ENCODE measurements around the gene GGA1.
"Not testable (repeated sequence)": the region's sequence is repeated elsewhere in the genome, so short reads cannot be mapped to it uniquely, and the experiment has no call there.

The GGA1 gene

DNA sequence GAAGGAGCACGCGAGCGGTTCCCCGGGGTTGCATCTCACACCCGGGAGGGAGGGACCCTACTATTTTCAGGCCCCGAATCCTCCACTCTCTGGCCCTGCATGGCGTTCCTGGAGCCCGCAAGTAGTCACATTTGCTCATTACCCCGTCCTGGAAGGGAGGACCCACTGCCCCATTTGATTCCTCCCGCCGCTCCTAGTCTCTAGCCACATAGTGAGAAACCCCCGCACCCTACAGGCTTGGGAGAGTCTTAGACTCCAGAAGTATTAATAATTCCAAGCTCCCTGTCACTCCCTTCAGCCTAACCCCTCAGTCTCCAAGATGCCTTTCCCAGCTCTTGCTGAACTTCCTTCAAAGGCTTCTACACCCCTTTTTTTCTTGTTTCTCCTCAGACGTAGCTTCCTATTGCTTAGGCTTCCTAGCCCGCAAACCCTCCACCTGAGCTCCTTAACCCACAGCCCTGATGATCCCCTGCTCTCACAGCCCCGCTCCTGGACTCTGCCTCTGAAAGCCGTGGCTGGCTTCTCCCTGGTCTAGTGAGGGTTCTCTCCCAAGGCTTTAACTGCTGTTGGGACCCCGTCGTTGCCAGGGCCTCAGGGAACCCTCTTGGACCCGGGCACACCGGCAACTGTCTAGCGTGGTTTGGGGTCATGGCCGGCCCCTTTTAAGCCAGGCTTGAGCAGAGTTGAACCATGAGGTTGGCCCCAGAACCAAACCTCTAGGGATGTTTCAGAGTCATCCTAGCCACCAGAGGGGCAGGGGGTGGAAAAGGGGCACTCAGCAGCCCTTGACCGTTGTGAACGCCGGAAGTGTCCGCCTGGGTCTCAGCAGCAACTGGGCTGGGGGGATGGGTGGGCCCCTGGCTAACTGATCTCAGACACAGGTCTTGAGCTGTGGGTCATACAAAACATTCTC, 862 bp downstream of the GGA1 start:
- DNase-seq (ENCODE audit: low read depth): no peak

DNA sequence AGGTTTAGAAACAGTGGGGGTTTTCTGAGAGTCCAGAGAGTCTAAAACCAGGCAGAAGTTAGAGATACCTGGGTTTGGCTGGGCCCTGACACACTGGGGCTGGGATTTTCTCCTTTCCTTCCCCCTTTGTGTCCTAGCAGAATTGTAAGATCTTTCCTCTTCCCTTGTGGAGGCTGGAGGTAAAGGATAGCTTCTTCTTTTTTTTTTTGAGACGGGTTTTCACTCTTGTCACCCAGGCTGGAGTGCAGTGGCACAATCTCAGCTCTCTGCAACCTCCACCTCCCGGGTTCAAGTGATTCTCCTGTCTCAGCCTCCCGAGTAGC, 1.5 kb downstream of the GGA1 start:
- DNase-seq (ENCODE audit: low read depth): not testable (repeated sequence)

GRCh38 chr22:37610480-37611129, 2.0 kb downstream of the GGA1 start:
- DNase-seq (ENCODE audit: low read depth): no peak

GRCh38 chr22:37611207-37611606, 2.6 kb downstream of the GGA1 start:
- DNase-seq (ENCODE audit: low read depth): no peak

- DNase-seq (ENCODE audit: low read depth): no peak
Measured at GRCh38 chr22:37616201-37617083, 7.8 kb downstream of the GGA1 start.

DNA sequence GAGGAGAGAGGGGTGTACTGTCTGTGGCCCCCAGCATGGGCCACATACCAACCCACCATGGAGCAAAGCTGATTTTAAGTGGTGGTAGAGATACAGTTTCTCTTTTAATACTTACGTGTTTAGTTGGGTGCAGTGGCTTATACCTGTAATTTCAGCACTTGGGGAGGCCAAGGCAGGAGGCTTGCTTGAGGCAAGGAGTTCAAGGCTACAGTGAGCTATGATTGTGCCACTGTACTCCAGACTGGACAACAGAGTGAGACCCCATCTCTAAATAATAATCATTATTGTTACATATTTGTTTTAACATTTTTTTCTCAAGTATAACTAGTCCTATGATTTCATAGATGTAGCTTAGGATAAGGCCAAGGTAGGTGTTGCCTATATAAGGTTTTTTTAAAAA, 8.8 kb downstream of the GGA1 start:
- no peak for DNase-seq (ENCODE audit: low read depth)

GRCh38 chr22:37618072-37618656, 9.5 kb downstream of the GGA1 start:
- no peak for DNase-seq (ENCODE audit: low read depth)

DNA sequence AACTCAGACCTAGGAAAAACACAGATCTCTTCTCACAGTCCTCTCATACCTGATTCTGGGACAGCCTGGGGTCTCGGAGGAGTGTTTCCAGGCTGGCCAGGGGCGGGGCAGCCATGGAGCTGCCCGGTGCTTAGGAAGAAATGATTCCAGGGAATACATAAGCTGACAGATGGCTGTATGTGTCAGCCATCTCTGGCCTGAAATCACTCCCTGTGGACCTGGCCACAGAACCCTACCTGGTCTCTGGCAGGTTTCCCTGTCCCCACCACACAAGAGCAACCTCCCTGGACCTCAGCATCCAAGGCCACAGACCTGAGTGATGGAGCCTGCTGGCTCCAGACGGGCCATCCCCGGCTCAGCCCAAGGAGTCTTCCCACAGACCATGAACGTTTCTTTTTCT, 10.0 kb downstream of the GGA1 start:
- no peak for DNase-seq (ENCODE audit: low read depth)

DNA sequence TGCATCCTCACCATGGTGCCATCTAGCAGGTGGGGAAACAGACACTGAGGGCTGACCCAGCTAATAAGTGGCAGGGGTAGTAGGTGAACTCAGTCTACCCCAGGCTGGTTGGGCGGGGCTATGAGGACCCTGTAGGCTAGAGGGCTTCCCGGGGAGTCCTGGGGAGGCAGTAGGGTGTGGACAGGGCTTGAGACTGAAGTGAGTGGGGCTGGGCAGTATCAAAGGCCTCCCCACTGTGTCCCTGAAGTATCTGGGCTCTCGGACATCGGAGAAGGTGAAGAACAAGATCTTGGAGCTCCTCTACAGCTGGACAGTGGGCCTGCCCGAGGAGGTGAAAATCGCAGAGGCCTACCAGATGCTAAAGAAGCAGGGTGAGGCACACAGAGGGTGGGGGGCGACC, 11.4 kb downstream of the GGA1 start:
- DNase-seq (ENCODE audit: low read depth): no peak

DNA sequence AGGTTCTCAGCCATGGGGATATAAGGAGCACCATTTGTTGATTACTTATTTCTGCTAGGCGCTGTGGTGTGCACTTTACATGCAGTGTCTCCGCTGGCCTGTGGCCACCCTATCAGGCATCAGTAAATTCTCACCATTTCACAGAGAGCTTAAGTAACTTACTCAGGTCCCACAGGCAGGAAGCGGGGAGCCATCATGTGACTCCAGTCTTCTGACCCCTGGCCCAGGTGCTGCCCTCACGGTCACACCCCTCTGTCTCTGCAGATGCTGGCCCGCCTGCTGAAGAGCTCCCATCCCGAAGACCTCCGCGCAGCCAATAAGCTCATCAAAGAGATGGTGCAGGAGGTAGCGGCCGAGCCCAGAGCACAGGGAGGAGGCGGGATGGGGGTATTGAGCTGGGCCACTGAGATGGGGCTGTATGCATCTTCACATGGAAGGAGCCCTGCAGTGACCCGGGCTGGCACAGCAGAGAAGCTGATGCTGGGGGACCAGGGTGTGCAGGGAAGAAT, 12.8 kb downstream of the GGA1 start:
- no peak for DNase-seq (ENCODE audit: low read depth)

DNA sequence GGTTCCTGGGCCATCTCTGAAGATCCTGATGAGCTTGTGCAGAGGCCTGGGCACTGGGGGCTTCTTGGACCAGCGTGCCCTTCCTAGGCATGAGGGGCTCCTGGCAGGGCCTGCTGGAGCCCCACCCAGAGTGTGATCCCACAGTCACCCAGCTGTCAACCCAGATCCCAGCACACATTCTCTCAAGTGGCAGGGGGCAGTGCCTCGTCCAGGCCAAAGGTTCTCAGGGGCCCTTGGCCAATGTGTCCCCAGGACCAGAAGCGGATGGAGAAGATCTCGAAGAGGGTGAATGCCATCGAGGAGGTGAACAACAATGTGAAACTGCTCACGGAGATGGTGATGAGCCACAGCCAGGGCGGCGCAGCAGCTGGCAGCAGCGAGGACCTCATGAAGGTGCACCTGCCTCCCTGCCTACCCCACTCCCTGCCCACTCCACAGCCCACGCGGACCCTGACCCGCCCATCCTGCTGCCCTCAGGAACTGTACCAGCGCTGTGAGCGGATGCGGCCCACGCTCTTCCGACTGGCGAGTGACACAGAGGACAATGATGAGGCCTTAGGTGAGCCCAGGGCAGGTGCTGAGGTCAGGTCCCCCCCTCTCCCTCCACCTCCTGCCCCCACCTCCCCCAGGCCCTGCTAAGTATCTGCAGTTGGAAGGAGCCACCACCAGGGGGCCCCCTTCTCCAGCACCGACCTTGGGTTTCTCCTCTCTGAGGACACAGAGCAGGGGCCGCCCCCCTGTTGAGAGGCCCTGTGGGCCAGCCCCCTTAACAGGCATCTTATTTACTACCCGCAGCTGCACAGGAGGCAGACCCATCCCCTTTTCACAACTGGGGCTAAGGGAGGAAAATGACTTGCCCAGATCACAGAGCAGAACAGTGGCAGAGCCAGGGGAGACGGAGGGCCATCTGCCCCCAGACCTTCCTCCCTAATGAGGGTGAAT, 14.7 kb downstream of the GGA1 start:
- no peak for DNase-seq (ENCODE audit: low read depth)

GRCh38 chr22:37624017-37624365, 15.4 kb downstream of the GGA1 start:
- DNase-seq (ENCODE audit: low read depth): no peak

DNA sequence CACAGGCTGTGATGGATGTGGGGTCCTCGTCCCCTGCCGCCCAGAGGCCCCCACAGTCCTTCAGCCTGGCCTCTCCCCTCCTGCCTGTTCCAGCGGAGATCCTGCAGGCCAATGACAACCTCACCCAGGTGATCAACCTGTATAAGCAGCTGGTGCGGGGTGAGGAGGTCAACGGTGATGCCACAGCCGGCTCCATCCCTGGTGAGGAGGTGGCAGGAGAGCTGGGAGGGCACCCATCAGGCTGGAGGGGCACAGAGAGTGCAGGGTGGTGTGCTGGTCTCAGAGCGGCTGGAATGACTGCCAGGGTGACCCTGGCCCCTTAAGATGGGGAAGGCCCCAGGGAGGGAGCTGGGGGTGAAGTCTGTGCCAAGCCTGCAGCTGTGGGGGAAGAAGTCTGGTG, 16.2 kb downstream of the GGA1 start:
- DNase-seq (ENCODE audit: low read depth): no peak

- DNase-seq (ENCODE audit: low read depth): no peak
Measured at GRCh38 chr22:37625737-37626136, 17.1 kb downstream of the GGA1 start.

GRCh38 chr22:37626144-37626543, 17.5 kb downstream of the GGA1 start:
- no peak for DNase-seq (ENCODE audit: low read depth)

- DNase-seq (ENCODE audit: low read depth): no peak
Measured at GRCh38 chr22:37626556-37627075, 18.0 kb downstream of the GGA1 start.

GRCh38 chr22:37627121-37627520, 18.5 kb downstream of the GGA1 start:
- DNase-seq (ENCODE audit: low read depth): no peak

DNA sequence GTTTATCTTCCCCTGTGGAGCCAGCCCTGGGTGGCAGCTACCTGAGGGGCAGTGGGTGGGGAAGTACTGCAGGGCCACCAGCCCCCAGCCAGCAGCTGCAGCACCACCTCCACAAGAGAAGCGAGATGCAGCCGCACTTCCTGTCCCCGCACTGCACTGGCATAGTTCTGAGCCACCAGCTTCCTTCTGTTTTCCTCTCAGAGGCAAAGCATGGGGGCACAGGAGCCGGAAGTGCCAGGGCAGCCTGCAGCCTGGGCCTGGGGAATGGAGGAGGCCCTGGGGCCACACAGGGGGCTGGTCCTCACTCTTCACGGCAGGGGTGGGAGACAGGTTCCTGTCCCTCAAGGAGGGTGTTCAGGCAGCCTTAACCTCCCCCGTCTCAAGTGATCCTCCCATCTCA, 18.9 kb downstream of the GGA1 start:
- no peak for DNase-seq (ENCODE audit: low read depth)

GRCh38 chr22:37628830-37629229, 20.2 kb downstream of the GGA1 start:
- no peak for DNase-seq (ENCODE audit: low read depth)

DNA sequence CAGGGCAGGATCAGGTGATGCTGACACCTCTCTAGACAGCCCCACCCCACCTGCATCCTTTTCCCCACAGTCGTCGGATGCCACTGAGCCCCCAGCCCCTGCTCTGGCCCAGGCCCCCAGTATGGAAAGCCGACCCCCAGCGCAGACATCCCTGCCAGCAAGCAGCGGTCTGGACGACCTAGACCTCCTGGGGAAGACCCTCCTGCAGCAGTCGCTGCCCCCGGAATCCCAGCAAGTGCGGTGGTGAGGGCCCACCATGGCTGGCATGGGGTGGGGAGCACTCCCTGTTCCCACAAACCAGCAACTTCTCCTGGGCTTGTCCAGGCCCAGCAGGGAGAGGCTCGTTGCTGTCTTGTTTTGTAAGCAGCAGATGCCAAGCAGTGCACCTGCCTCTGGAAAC, 21.3 kb downstream of the GGA1 start:
- no peak for DNase-seq (ENCODE audit: low read depth)
